GM12878 (cell line): Measurements from ENCODE around the gene ATG9B. TPM values are rescaled to one million over a fixed set of nuclear protein-coding genes. Genes with fewer than 3 reads are reported as not detected.

ENCODE experiments used
- ATAC-seq: fragments of 200-7000 bp; cut with Tn5 transposase; 3 replicates; pipeline ENCODE4 v1.9.1; 2020; ENCODE audit warnings: mild to moderate bottlenecking, moderate library complexity
- BruUV-seq: library from RNA; stranded (reverse); fragments of 400-500 nt; replicated peaks from 2 replicates; lab custom pipeline; 2021; lab: Mats Ljungman, UMichigan
- CTCF ChIA-PET: fragments of 300-600 bp; sonication (Branson Sonifier 250); formaldehyde crosslinking; extraction: SDS; loops from one replicate; lab custom pipeline; 2021; ENCODE audit warnings: inconsistent platforms; lab: Yijun Ruan, JAX
- POLR2A ChIA-PET: fragments of 350-600 bp; formaldehyde crosslinking; extraction: SDS; loops from one replicate; lab custom pipeline; 2021; ENCODE audit warnings: inconsistent platforms; lab: Charles Lee
- RAD21 ChIA-PET: fragments of 300-600 bp; sonication (Branson Sonifier 250); formaldehyde crosslinking; loops from one replicate; lab custom pipeline; 2023; ENCODE audit warnings: antibody characterized with exemption; ENCODE audit not compliant: unreplicated experiment; lab: Charles Lee
- SMC1A ChIA-PET: fragments of 300-600 bp; sonication (Branson Sonifier 250); formaldehyde crosslinking; loops from one replicate; lab custom pipeline; 2023; ENCODE audit not compliant: unreplicated experiment, uncharacterized antibody; lab: Charles Lee
- DNase-seq: peaks from one replicate; pipeline ENCODE4 v3.0.0-alpha.2; 2011; ENCODE audit warnings: low read depth, low spot score
- FAIRE-seq: peaks from 3 replicates; lab custom pipeline; 2011; peaks lifted over from hg19 to GRCh38; lab: Jason Lieb, UNC
- H2AFZ ChIP-seq: 2 replicates; pipeline ENCODE4 v1.6.0; 2011; ENCODE audit warnings: low read depth, low read length, control low read depth; ENCODE audit not compliant: control insufficient read depth
- H3K27ac ChIP-seq: 2 replicates; pipeline ENCODE4 v1.5.1; 2011; ENCODE audit warnings: control low read depth; ENCODE audit not compliant: control insufficient read depth, insufficient read depth
- H3K27me3 ChIP-seq, 2 experiments: replicated peaks in 1 of 2; 2 replicates each; pipeline versions ENCODE4 v1.6.0 to v1.6.1; 2011; ENCODE audit warnings: low read length in 1 of 2; ENCODE audit not compliant: control insufficient read depth in 2 of 2, insufficient read depth in 2 of 2
- H3K36me3 ChIP-seq, 2 experiments: 2 replicates each; pipeline ENCODE4 v1.5.1; 2011; ENCODE audit warnings: low read length in 1 of 2; ENCODE audit not compliant: control insufficient read depth in 2 of 2, insufficient read depth in 2 of 2
- H3K4me1 ChIP-seq: 2 replicates; pipeline ENCODE4 v1.6.1; 2011; ENCODE audit warnings: mild to moderate bottlenecking, low read length, moderate library complexity, mixed read lengths; ENCODE audit not compliant: control insufficient read depth, insufficient read depth
- H3K4me2 ChIP-seq: 2 replicates; pipeline ENCODE4 v1.6.0; 2011; ENCODE audit warnings: control low read depth; ENCODE audit not compliant: control insufficient read depth, insufficient read depth
- H3K4me3 ChIP-seq: fragments of 200-600 bp; sonication (generic); 2 replicates; pipeline ENCODE4 v1.5.1; 2016
- H3K79me2 ChIP-seq: 2 replicates; pipeline ENCODE4 v1.6.0; 2011; ENCODE audit warnings: low read length; ENCODE audit not compliant: control insufficient read depth, insufficient read depth
- H3K9ac ChIP-seq: 2 replicates; pipeline ENCODE4 v1.8.0; 2011; ENCODE audit warnings: low read length, control low read depth, mixed read lengths; ENCODE audit not compliant: control insufficient read depth, insufficient read depth
- H3K9me3 ChIP-seq: replicated peaks from 3 replicates; pipeline ENCODE4 v1.5.1; 2011; ENCODE audit warnings: mild to moderate bottlenecking, low read length; ENCODE audit not compliant: control insufficient read depth, insufficient read depth
- H4K20me1 ChIP-seq: 2 replicates; pipeline ENCODE4 v1.6.0; 2011; ENCODE audit not compliant: control insufficient read depth, insufficient read depth
- CBX3 ChIP-seq: fragments of 200-600 bp; sonication (generic); IDR thresholded peaks from 2 replicates; pipeline ENCODE4 v1.6.1; 2016; ENCODE audit warnings: low read depth, borderline replicate concordance
- CEBPB ChIP-seq, 2 experiments: fragments of 150-350 bp in 1 of 2; IDR thresholded peaks; 2 replicates each; pipeline ENCODE4 v1.6.1; 2012 to 2014; ENCODE audit warnings: low read depth in 2 of 2, low read length in 2 of 2, borderline replicate concordance in 1 of 2, inconsistent platforms in 1 of 2
- EGR1 ChIP-seq, 2 experiments: IDR thresholded peaks; 1 replicate in 1 of 2; 2 replicates in 1 of 2; pipeline ENCODE4 v1.6.1; 2011 to 2012; ENCODE audit warnings: low read depth in 2 of 2, low read length in 2 of 2, borderline replicate concordance in 1 of 2, mild to moderate bottlenecking in 1 of 2, moderate library complexity in 1 of 2
- ESRRA ChIP-seq: IDR thresholded peaks from 2 replicates; pipeline ENCODE4 v1.6.1; 2012; ENCODE audit warnings: mild to moderate bottlenecking, low read length, improper control_type of control experiment
- FOXK2 ChIP-seq: fragments of 450-650 bp; IDR thresholded peaks from 2 replicates; pipeline ENCODE4 v1.6.1; 2017; ENCODE audit warnings: mild to moderate bottlenecking, moderate library complexity
- IRF5 ChIP-seq: fragments of 450-650 bp; IDR thresholded peaks from 2 replicates; pipeline ENCODE4 v1.6.1; 2017; ENCODE audit warnings: borderline replicate concordance
- KLF5 ChIP-seq: fragments of 450-650 bp; IDR thresholded peaks from 2 replicates; pipeline ENCODE4 v1.6.1; 2014; ENCODE audit warnings: mild to moderate bottlenecking; ENCODE audit not compliant: partially characterized antibody
- MYC ChIP-seq: IDR thresholded peaks from 2 replicates; pipeline ENCODE4 v1.6.1; 2011; ENCODE audit warnings: mild to moderate bottlenecking, low read length, moderate library complexity, inconsistent platforms; ENCODE audit not compliant: insufficient read depth, insufficient replicate concordance, insufficient read length, severe bottlenecking
- NFIC ChIP-seq: IDR thresholded peaks from 2 replicates; pipeline ENCODE4 v1.6.1; 2012; ENCODE audit warnings: low read depth, mild to moderate bottlenecking, inconsistent platforms, low read length, moderate library complexity
- NFYB ChIP-seq: IDR thresholded peaks from 2 replicates; pipeline ENCODE4 v1.6.1; 2011; ENCODE audit warnings: low read depth, mild to moderate bottlenecking, low read length, improper control_type of control experiment, moderate library complexity; ENCODE audit not compliant: insufficient read depth
- NRF1 ChIP-seq: conservative IDR thresholded peaks from 2 replicates; pipeline ENCODE4 v1.6.1; 2011; ENCODE audit warnings: mild to moderate bottlenecking, low read depth, low read length, improper control_type of control experiment
- PKNOX1 ChIP-seq: fragments of 450-650 bp; IDR thresholded peaks from 2 replicates; pipeline ENCODE4 v1.6.1; 2016; ENCODE audit warnings: mild to moderate bottlenecking
- POLR2AphosphoS2 ChIP-seq: IDR thresholded peaks from 2 replicates; pipeline ENCODE4 v1.6.1; 2011; ENCODE audit warnings: low read depth, mild to moderate bottlenecking, low read length, improper control_type of control experiment, moderate library complexity
- RUNX3 ChIP-seq: IDR thresholded peaks from 2 replicates; pipeline ENCODE4 v1.6.1; 2012; ENCODE audit warnings: low read length, inconsistent platforms
- STAT1 ChIP-seq: fragments of 450-650 bp; conservative IDR thresholded peaks from 2 replicates; pipeline ENCODE4 v1.6.1; 2014; ENCODE audit warnings: antibody characterized with exemption, mild to moderate bottlenecking
- STAT3 ChIP-seq: IDR thresholded peaks from 2 replicates; pipeline ENCODE4 v1.6.1; 2011; ENCODE audit warnings: low read depth, low read length, improper control_type of control experiment
- SUZ12 ChIP-seq: fragments of 200-600 bp; sonication (generic); IDR thresholded peaks from one replicate; pipeline ENCODE4 v1.6.1; 2018; ENCODE audit warnings: antibody characterized with exemption, mild to moderate bottlenecking; ENCODE audit not compliant: unreplicated experiment
- TCF3 ChIP-seq: IDR thresholded peaks from 2 replicates; pipeline ENCODE4 v1.6.1; 2012; ENCODE audit warnings: low read depth, mild to moderate bottlenecking, low read length, borderline replicate concordance; ENCODE audit not compliant: insufficient read depth
- YBX1 ChIP-seq: fragments of 450-650 bp; IDR thresholded peaks from 2 replicates; pipeline ENCODE4 v1.6.1; 2016; ENCODE audit warnings: antibody characterized with exemption
- ZSCAN29 ChIP-seq: fragments of 450-650 bp; IDR thresholded peaks from 2 replicates; pipeline ENCODE4 v1.6.1; 2017; ENCODE audit warnings: mild to moderate bottlenecking, moderate library complexity
- WGBS: methylation state at CpG from one replicate; pipeline ENCODE4 v1.1.6; 2016; ENCODE audit warnings: low lambda C conversion rate; ENCODE audit not compliant: insufficient replicate concordance, insufficient coverage; ENCODE audit errors: missing lambda C conversion rate; 5-methylcytosine and 5-hydroxymethylcytosine counted together
- in situ Hi-C: fragments of 300-500 bp; cut with MboI; formaldehyde crosslinking; loops from 9 replicates; pipeline ENCODE4 v1.14.3; 2018; ENCODE audit warnings: mixed read lengths
- intact Hi-C: fragments of 100-400 bp; cut with micrococcal nuclease; formaldehyde crosslinking; loops from one replicate; pipeline ENCODE4 v1.14.2; 2022; ENCODE audit not compliant: unreplicated experiment
- polyA plus RNA-seq, 11 experiments: library from polyadenylated mRNA; depleted of rRNA in 4 of 11; unstranded in 6 of 11; stranded (reverse) in 5 of 11; fragments of >200 nt; fragmentation: Nextera tagmentation in 4 of 11; fragmentation: Illumina TruSeq in 1 of 11; extraction: Ambion mirVana in 4 of 11; extraction: Trizol in 1 of 11; gene quantifications; 1 replicate in 1 of 11; 2 replicates in 10 of 11; pipeline versions ENCODE4 v1.2.1 to v1.2.3, GENCODE V29; 2011 to 2016; ENCODE audit warnings: inconsistent platforms in 2 of 11, missing spikeins in 2 of 11, low read depth in 1 of 11
- total RNA-seq, 4 experiments: library from RNA; depleted of rRNA in 3 of 4; stranded (reverse); fragments of >200 nt in 3 of 4; fragmentation: Illumina TruSeq in 1 of 4; extraction: Trizol in 1 of 4; gene quantifications; 2 replicates each; pipeline versions ENCODE4 v1.2.1 to v1.2.3, GENCODE V29; 2013 to 2021

ATG9B gene
- total and polyA plus RNA-seq, 10 of the 15 experiments (the other 5 are each of a cell fraction or from before 2014, with no cell fraction given) = 0.01 to 0.83 (median 0.12) TPM; not detected in 2

GRCh38 chr7:150982351-150982750 lies 41.9 kb downstream of the ATG9B start:
- Histone ChIP-seq H3K27ac (no peak overlapping the region), H3K27me3 (peaks cover 2 to 6% of the 10 kb centered on the region in 2 experiments; a peak in 3 of 4 replicates), H2AFZ (no peak overlapping the region), H3K4me2 (no peak overlapping the region), H3K36me3 (no peaks in the 10 kb centered on the region), H3K4me1 (no peaks in the 10 kb centered on the region), H3K9me3 (no peaks in the 10 kb centered on the region), H4K20me1 (no peaks in the 10 kb centered on the region), H3K9ac (no peak overlapping the region), H3K4me3 (no peak overlapping the region), H3K79me2 (no peaks in the 10 kb centered on the region)
- SMC1A ChIA-PET = no interaction called here
- no peak for TF ChIP-seq FOXK2
- no peak for TF ChIP-seq ESRRA
- no peak for TF ChIP-seq YBX1
- TF ChIP-seq STAT1 = no peak
- TF ChIP-seq NFYB = no peak
- TF ChIP-seq STAT3 = no peak
- TF ChIP-seq IRF5 = no peak
- no peak for TF ChIP-seq EGR1 (IDR thresholded peaks at IDR 0.05; ENCODE audit: borderline replicate concordance in 1 of 2, low read depth in 2 of 2, low read length in 2 of 2)
- no peak for TF ChIP-seq NFIC
- TF ChIP-seq TCF3 = no peak
- TF ChIP-seq SUZ12 = no peak
- TF ChIP-seq ZSCAN29 = no peak
- no peak for TF ChIP-seq PKNOX1
- no peak for TF ChIP-seq NRF1
- no peak for TF ChIP-seq KLF5
- no peak for TF ChIP-seq MYC
- no peak for TF ChIP-seq POLR2AphosphoS2
- TF ChIP-seq RUNX3 = no peak
- no peak for TF ChIP-seq CBX3
- TF ChIP-seq CEBPB (IDR thresholded peaks at IDR 0.05; ENCODE audit: borderline replicate concordance in 1 of 2, low read depth in 2 of 2, low read length in 2 of 2) = no peak
- intact Hi-C loops (loop anchor here (5.0 kb wide), 1 partner anchor 535 kb away; no protein-coding TSS in a partner anchor), in situ Hi-C loops (no loop called here)
- 12% methylated on average over 3 of the region's 3 CpGs for WGBS
- RAD21 ChIA-PET = no interaction called here
- DNase-seq = no peak
- CTCF ChIA-PET = interaction anchor here (1.3 kb wide), 1 partner anchor 20 kb away, joined by 6 read pairs; no protein-coding TSS in a partner anchor
- no peak for FAIRE-seq
- BruUV-seq = no TSS peak
- no peak for ATAC-seq
- POLR2A ChIA-PET = no interaction called here
